HFFc6 (cell line): ENCODE results near the gene LMAN2. TPM values are rescaled to one million over a fixed set of nuclear protein-coding genes. Genes with fewer than 3 reads are reported as not detected.
A peak's percentile ranks its signal among the peaks of the same experiment; 100 is the strongest.
"Not testable (repeated sequence)": the region's sequence is repeated elsewhere in the genome, so short reads cannot be mapped to it uniquely, and the experiment has no call there.

Experiments
- DNase-seq: peaks from one replicate; pipeline ENCODE4 v3.0.0-alpha.2; 2018
- H3K27ac Mint-ChIP-seq: 2 replicates; pipeline ENCODE4 v1.8.0; 2020; ENCODE audit warnings: mild to moderate bottlenecking, mixed read lengths
- H3K27me3 Mint-ChIP-seq: 2 replicates; pipeline ENCODE4 v1.8.0; 2021; ENCODE audit warnings: mild to moderate bottlenecking, moderate library complexity, mixed read lengths; ENCODE audit not compliant: insufficient read depth
- H3K36me3 Mint-ChIP-seq: 2 replicates; pipeline ENCODE4 v1.8.0; 2021; ENCODE audit warnings: low read depth, mixed read lengths
- H3K4me1 Mint-ChIP-seq: 2 replicates; pipeline ENCODE4 v1.8.0; 2020; ENCODE audit warnings: low read depth, mixed read lengths
- H3K4me3 Mint-ChIP-seq: 2 replicates; pipeline ENCODE4 v1.8.0; 2020; ENCODE audit warnings: mild to moderate bottlenecking, moderate library complexity, mixed read lengths
- H3K9me3 Mint-ChIP-seq: 2 replicates; pipeline ENCODE4 v1.8.0; 2020; ENCODE audit warnings: mild to moderate bottlenecking, mixed read lengths
- CTCF ChIP-seq: fragments of 200-600 bp; sonication (generic); IDR thresholded peaks from 2 replicates; pipeline ENCODE4 v1.5.0; 2021; ENCODE audit warnings: antibody characterized with exemption, mild to moderate bottlenecking
- total RNA-seq, 6 experiments: library from RNA; stranded (reverse); fragmentation: NEBNext Ultra II Directional; extraction: Animal tissue kit (Norgen Biotek cat#: 25700); gene quantifications; 2 replicates in 1 of 6; 3 replicates in 5 of 6; pipeline ENCODE4 v1.2.3, GENCODE V29; 2021

LMAN2 gene
- total RNA-seq, 6 experiments from 2014 or later = 153 to 169 (median 164) TPM

DNA sequence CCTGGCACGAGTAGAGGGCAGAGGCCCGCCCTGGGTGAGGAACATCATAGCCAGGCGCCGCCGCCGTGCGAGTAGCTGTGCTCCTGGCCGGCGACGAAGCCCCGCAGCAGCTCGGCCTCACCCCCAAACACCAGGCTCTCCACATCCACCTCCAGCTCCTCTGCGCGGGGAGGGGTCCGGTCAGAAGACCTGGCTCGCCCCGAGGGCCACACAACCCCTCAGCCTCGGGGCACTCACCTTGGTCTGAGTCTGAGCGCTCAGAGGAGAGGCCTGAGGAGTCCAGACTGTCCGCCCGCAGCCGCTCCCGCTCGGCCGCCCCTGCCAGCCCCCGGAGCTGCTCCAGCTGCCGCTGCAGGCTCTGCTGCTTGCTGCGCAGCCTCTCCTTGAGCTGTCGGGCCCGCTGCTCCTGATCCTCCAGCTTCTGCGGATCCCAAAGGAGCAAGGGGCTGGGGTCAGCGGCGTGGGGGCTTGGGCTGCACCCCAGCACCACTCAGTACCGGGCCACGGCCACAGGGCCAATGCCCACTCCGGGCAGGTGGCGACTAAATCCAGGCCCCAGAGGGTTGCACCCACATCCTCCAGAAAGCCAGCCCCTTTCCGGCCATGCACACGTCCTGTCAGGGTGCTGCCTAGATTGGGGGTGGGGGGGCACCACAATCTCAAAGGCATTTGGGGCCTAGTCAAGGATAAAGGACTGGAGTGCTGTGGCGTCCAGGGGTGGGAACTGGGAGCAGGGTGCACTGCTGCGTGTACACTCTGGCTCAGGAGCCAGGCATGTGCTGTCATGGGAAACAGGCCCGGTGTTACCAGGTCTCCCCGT, 43.7 kb downstream of the LMAN2 start:
- no peak for DNase-seq
- H3K27ac Mint-ChIP-seq = no peak overlapping the region
- no peak for TF ChIP-seq CTCF
- no peak overlapping the region for H3K4me3 Mint-ChIP-seq
- peaks cover 51% of the 10 kb centered on the region for H3K4me1 Mint-ChIP-seq
- H3K27me3 Mint-ChIP-seq = peaks cover 23% of the 10 kb centered on the region
- peaks cover 38% of the 10 kb centered on the region for H3K36me3 Mint-ChIP-seq
- no peaks in the 10 kb centered on the region for H3K9me3 Mint-ChIP-seq

GRCh38 chr5:177306674-177307543, 44.6 kb downstream of the LMAN2 start:
- H3K27ac Mint-ChIP-seq = peak overlapping the region; percentile 36; the same call in 1 of the 2 replicates
- no peak overlapping the region for H3K4me3 Mint-ChIP-seq
- DNase-seq = no peak
- peaks cover 56% of the 10 kb centered on the region for H3K4me1 Mint-ChIP-seq
- peak; percentile 26; the same call in 1 of the 2 replicates for TF ChIP-seq CTCF
- H3K9me3 Mint-ChIP-seq = no peaks in the 10 kb centered on the region
- H3K27me3 Mint-ChIP-seq = peaks cover 28% of the 10 kb centered on the region
- peaks cover 38% of the 10 kb centered on the region for H3K36me3 Mint-ChIP-seq

GRCh38 chr5:177306103-177306640, 45.3 kb downstream of the LMAN2 start:
- Mint-ChIP-seq H3K27ac (peak overlapping the region; percentile 36), H3K27me3 (peaks cover 28% of the 10 kb centered on the region), H3K4me3 (peak overlapping the region; percentile 95; the same call in 1 of the 2 replicates), H3K4me1 (peaks cover 62% of the 10 kb centered on the region), H3K36me3 (peaks cover 38% of the 10 kb centered on the region)
- H3K9me3 Mint-ChIP-seq, DNase-seq: not testable (repeated sequence)

GRCh38 chr5:177304392-177305119, 46.9 kb downstream of the LMAN2 start:
- H3K9me3 Mint-ChIP-seq = no peaks in the 10 kb centered on the region
- H3K4me3 Mint-ChIP-seq = peak overlapping the region; percentile 95
- DNase-seq = no peak
- peaks cover 66% of the 10 kb centered on the region for H3K4me1 Mint-ChIP-seq
- H3K36me3 Mint-ChIP-seq = peaks cover 38% of the 10 kb centered on the region
- no peak for TF ChIP-seq CTCF
- peaks cover 23% of the 10 kb centered on the region for H3K27me3 Mint-ChIP-seq
- H3K27ac Mint-ChIP-seq = peak overlapping the region; percentile 84

DNA sequence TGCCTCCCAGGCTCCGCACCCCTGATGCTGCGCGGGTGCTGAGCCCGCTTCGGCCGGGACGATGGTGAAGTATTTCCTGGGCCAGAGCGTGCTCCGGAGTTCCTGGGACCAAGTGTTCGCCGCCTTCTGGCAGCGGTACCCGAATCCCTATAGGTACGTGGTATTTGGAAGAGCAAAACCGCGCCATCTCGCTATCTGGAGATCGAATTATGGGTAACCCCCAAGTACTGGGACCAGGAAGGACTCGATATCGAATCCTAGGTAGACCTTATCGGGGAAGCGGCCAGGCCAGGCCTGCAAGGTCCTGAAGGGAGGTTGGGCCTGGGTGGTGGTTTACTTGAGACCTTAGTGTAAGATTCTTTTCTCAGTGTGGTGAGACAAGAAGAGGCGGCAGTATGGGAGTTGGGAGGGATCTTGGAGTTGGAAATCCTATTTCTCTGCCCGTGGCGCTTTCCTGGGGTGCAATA, 47.5 kb downstream of the LMAN2 start:
- peak overlapping the region; percentile 84 for H3K27ac Mint-ChIP-seq
- peaks cover 37% of the 10 kb centered on the region for H3K36me3 Mint-ChIP-seq
- H3K4me1 Mint-ChIP-seq = peaks cover 61% of the 10 kb centered on the region
- TF ChIP-seq CTCF = no peak
- DNase-seq = no peak
- peak overlapping the region; percentile 95 for H3K4me3 Mint-ChIP-seq
- H3K27me3 Mint-ChIP-seq = peaks cover 22% of the 10 kb centered on the region
- H3K9me3 Mint-ChIP-seq = no peaks in the 10 kb centered on the region
